ENCODE results near the gene KRAS.

DNA sequence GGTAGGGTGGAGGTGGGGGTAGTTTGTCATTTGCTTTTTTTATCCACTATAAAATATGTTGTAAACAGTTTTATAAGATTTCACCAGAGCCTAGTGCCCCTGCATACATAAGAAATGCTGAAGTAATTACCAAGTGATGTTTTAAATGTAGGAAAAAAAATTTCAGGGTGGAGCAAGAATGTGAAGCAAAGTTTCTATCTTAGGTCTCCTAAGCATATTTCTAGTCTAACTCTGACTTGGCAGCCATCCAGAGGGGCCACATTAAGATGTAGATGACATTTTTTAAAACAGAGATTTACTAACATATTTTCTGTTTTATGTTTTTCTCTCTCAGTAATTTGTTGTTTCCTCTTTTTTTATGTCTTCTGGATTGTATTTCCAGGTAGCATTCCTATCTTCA is 15.8 kb upstream of the KRAS start:
- TF ChIP-seq EZH2 (IDR thresholded peaks at IDR 0.05; ENCODE audit: low read depth): no peak
- TF ChIP-seq, protein P1, sequence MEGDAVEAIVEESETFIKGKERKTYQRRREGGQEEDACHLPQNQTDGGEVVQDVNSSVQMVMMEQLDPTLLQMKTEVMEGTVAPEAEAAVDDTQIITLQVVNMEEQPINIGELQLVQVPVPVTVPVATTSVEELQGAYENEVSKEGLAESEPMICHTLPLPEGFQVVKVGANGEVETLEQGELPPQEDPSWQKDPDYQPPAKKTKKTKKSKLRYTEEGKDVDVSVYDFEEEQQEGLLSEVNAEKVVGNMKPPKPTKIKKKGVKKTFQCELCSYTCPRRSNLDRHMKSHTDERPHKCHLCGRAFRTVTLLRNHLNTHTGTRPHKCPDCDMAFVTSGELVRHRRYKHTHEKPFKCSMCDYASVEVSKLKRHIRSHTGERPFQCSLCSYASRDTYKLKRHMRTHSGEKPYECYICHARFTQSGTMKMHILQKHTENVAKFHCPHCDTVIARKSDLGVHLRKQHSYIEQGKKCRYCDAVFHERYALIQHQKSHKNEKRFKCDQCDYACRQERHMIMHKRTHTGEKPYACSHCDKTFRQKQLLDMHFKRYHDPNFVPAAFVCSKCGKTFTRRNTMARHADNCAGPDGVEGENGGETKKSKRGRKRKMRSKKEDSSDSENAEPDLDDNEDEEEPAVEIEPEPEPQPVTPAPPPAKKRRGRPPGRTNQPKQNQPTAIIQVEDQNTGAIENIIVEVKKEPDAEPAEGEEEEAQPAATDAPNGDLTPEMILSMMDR (conservative IDR thresholded peaks at IDR 0.05): no peak

Measured in PC-9 (cell line).